Fibroblast of pulmonary artery (primary cell): Measurements from ENCODE around the gene PBX2.
"Not testable (repeated sequence)": the region's sequence is repeated elsewhere in the genome, so short reads cannot be mapped to it uniquely, and the experiment has no call there.

Source experiments
- DNase-seq: peaks from one replicate; pipeline ENCODE4 v3.0.0-alpha.2; 2010; ENCODE audit warnings: low read depth
- H3K4me3 ChIP-seq: replicated peaks from 2 replicates; pipeline ENCODE4 v1.5.1; 2011; ENCODE audit warnings: low read depth, mild to moderate bottlenecking, control low read depth, low read length, moderate library complexity
- TF ChIP-seq, protein P1 (sequence below): IDR thresholded peaks from 2 replicates; pipeline ENCODE4 v1.5.1; 2011; ENCODE audit warnings: mild to moderate bottlenecking, control low read depth, low read length, inconsistent platforms; ENCODE audit errors: missing control alignments

The PBX2 gene

GRCh38 chr6:32213649-32214048, 23.6 kb upstream of the PBX2 start:
- TF ChIP-seq, protein P1, sequence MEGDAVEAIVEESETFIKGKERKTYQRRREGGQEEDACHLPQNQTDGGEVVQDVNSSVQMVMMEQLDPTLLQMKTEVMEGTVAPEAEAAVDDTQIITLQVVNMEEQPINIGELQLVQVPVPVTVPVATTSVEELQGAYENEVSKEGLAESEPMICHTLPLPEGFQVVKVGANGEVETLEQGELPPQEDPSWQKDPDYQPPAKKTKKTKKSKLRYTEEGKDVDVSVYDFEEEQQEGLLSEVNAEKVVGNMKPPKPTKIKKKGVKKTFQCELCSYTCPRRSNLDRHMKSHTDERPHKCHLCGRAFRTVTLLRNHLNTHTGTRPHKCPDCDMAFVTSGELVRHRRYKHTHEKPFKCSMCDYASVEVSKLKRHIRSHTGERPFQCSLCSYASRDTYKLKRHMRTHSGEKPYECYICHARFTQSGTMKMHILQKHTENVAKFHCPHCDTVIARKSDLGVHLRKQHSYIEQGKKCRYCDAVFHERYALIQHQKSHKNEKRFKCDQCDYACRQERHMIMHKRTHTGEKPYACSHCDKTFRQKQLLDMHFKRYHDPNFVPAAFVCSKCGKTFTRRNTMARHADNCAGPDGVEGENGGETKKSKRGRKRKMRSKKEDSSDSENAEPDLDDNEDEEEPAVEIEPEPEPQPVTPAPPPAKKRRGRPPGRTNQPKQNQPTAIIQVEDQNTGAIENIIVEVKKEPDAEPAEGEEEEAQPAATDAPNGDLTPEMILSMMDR = no peak
- no peak for DNase-seq
- no peak overlapping the region for H3K4me3 ChIP-seq

- no peak overlapping the region for H3K4me3 ChIP-seq
- DNase-seq = no peak
- TF ChIP-seq, protein P1 = no peak
These were observed 22.2 kb upstream of the PBX2 start for GRCh38 chr6:32212076-32212760.

DNA sequence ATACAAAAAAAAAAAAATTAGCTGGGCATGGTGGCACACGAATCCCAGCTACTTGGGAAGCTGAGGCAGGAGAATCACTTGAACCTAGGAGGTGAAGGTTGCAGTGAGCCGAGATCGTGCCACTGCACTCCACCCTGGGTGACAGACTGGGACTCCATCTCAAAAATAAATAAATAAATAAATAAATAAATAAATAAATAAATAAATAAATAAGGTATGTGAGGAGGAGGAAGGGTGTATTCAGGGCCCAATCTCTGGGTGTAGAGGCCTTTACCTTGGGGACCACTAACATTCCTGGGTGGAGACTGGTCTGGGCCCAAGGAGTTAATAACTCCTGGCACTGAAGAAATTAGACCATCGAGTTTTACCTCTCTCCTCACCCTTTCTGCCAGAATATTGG, 21.4 kb upstream of the PBX2 start:
- DNase-seq = not testable (repeated sequence)

GRCh38 chr6:32210191-32210601, 20.2 kb upstream of the PBX2 start:
- DNase-seq = no peak
- TF ChIP-seq, protein P1 = no peak

More for the DNA sequence above, 21.4 kb upstream of the PBX2 start:
- H3K4me3 ChIP-seq = not testable (repeated sequence)

DNA sequence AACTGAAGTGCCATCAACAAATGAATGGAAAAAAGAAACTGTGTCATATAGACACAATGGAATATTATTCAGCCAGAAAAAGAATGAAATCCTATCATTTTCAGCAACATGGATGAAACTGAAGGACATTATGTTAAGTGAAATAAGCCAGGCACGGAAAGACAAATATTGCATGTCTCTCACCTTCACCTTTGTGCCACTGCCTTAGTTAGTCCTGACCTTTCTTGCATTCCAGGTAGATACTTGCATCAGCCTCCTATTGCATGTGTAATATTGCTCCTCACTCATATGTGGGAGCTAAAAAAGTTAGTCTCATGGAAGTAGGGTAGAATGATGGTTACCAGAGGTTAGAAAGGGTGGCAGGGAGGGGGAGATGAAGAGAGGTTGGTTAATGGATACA, 19.0 kb upstream of the PBX2 start:
- TF ChIP-seq, protein P1 = no peak
- H3K4me3 ChIP-seq = no peak overlapping the region
- no peak for DNase-seq

More at GRCh38 chr6:32210191-32210601, 20.2 kb upstream of the PBX2 start:
- H3K4me3 ChIP-seq = no peak overlapping the region

DNA sequence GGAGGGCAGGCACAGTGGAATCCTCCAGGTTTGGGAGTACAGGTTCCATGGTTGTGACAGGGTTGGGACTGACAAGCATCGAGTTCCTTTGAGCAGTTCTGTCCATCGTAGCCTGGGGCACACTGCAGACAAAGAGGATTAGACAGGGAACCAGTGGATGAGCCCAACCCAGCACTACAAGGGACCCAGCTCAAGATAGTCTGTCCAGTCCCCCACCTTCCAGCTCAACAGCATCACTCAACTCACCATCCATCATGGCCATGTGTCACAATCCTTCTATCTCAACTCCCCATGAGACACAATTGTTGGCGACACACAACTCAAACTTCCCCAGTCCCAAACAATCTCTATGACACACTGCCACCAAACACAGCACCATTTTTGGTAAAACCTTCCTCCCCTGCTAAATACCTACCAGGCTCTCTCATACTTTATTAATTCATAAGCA, 14.3 kb upstream of the PBX2 start:
- TF ChIP-seq, protein P1 = no peak
- no peak overlapping the region for H3K4me3 ChIP-seq
- no peak for DNase-seq

DNA sequence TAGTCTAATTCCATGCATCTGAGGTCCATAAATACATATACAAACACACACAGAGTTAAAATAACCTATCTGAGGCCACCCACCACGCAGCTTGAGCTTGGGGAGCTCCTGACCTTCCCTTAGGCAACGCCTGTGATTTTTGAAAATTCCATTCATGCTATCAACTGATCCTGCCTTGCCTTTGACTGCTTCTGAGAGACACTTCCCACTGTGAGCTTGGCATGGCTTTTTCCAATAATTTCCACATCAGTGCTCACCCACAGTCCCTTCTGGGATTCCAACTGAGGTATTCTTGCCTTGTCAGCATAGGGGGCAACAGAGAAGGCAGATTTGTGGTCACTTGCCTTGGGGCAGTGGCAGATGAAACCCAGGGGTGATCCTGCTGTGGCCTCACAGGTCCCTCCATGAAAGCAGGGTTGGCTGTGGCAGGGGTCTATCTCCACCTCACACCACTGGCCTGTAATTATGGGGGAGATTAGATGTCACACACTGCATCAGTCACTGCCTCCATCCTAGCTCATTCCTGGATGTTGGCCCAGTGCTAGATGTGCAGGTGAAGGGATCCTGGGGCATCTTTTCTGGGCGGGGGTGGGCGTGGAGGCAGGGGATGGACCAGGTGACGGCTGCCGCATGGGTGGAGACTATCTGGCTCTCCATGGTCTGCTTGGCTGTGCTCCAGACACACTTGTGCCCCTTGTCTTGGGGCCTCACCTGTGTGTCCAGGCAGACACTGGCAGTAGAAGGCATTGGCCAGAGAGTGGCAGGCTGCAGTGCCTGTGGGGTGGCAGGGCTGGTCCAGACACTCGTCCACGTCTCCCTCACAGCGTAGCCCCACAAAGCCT, 13.6 kb upstream of the PBX2 start:
- DNase-seq = no peak
- TF ChIP-seq, protein P1 = no peak
- H3K4me3 ChIP-seq = no peak overlapping the region
